HG03060 (cell line): ENCODE measurements around the gene AP1G1.
"Not testable (repeated sequence)": the region's sequence is repeated elsewhere in the genome, so short reads cannot be mapped to it uniquely, and the experiment has no call there.

Experiments
- ATAC-seq: cut with Tn5 transposase; IDR thresholded peaks from one replicate; pipeline ENCODE4 v1.9.1; 2021; ENCODE audit warnings: low read depth, moderate number of reproducible peaks; ENCODE audit not compliant: unreplicated experiment

Gene AP1G1

GRCh38 chr16:71808593-71809459 is at the start of gene AP1G1:
Gene AP1G1, minus strand, starts transcription at chr16:71808834. Its CDS starts 19,355 bp downstream, at chr16:71789479.
- ATAC-seq: peak; percentile 77

DNA sequence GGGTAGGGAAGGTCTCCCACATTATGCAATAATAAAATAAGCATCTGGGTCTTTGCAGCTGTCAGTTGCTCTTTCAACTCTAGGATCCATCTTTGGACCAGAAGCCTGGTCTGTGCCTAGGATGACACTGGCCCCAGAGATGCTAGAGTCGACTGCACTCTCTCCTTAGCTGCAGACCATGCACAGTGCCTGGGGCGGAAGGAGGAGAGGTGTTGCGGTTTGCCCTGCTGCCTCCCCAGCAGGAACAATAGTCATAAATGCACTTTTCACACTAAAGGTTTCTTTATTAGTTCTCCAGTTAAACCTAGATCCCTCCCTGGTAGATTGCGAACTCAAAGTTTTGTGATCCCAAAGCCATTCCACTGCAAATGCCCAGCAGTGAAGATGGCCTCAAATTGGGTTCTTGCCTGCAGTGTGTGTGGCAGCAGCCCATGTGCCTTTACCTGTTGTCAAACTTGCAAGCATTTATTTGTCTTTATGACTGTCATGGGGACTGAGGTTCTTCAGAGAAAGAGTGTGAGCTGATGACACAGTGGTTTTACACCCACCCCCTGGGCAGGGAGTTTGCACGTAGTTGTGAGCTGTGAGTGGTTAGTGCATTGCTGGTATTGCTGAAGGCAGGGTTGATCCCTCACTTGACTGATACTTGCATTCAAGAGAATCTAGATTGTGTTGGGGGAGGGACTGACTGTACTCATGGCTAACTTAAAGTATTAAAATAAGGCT is 47.5 kb upstream of the AP1G1 start:
- no peak for ATAC-seq

DNA sequence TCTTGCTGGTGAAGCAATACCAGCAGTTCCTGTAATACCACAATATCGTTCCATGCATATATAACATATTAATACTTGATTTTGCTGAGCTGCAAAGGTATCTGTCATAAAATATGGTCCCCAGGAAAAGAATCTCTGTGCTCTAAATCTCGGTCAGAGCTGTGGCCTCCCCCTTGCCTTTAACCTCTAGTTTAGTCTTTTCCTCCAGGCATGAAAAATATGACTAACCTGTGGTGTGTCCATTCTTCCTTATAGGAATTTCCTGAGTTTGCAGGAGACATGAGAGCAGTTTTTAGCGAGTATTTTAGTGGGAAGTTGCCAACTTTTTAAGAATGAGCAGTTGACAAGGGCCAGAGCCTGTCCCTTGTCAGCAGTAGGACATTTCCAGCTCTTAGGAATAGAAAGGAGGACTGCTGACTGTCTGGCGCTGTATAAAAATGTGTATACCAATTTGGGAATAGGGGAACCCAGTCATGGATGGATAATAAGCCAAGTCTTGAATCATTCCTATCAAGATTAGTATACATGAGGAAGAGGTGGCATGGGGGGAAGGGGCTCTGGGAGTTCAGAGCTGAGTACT is 45.8 kb upstream of the AP1G1 start:
- ATAC-seq: no peak

DNA sequence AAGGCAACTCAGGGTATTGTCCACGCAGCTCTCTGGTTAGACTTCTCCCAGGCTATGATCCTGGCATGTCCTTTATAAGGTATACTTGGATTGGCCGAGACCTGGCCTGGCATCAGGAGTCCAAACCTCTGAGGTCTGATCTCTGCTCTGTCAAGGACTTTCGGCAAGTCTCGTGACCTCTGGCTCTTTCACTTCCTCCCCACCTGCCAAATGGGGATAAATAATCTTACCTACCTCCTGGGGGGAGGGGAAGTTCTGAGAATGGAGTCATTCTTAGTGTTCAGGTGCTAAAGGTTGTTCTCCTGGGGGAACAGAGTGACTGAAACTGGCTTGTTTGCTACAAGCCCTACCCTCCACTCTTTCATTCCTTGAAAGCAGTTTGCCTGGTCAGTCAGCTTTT is 44.8 kb upstream of the AP1G1 start:
- no peak for ATAC-seq

- ATAC-seq: no peak
Measured at GRCh38 chr16:71852561-71852960, 43.9 kb upstream of the AP1G1 start.

- ATAC-seq: no peak
Measured at GRCh38 chr16:71852158-71852557, 43.5 kb upstream of the AP1G1 start.

DNA sequence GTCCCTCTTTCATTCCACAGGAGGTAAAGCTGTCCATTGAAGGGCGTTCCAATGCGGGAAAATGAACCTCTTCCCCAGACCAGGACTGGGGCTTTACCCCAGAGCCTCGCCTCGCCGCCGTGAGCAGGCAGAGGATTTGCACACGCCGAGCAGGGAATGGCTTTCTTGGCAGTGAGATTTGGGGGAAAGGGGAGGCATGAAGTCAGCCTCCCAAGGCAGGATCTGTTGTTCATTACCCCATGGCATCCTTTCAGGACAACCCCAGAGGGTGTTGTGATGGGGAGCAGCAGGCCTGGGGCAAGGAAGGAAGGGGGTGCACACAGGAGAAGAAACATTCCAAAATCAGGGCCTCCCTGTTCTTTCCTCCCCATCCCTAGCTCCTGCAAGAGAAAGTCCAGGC is 43.1 kb upstream of the AP1G1 start:
- ATAC-seq: no peak

DNA sequence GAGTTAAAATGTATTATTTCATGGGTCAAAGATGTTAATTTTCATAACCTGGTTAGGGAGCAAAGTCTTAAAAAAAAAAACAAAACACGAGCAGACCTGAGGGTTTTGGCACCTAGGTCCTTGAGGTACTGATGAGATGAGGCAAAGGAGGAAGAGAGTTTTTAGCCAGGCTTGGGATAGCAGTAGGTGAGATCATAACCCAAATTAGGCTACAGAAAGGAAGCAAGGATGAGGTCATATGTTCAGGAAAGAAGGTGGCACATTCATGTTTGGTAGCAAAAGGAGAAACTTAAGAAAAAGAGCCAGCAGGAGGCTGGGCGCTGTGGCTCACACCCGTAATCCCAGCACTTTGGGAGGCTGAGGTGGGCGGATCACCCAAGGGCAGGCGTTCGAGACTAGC is 40.0 kb upstream of the AP1G1 start:
- ATAC-seq: no peak

DNA sequence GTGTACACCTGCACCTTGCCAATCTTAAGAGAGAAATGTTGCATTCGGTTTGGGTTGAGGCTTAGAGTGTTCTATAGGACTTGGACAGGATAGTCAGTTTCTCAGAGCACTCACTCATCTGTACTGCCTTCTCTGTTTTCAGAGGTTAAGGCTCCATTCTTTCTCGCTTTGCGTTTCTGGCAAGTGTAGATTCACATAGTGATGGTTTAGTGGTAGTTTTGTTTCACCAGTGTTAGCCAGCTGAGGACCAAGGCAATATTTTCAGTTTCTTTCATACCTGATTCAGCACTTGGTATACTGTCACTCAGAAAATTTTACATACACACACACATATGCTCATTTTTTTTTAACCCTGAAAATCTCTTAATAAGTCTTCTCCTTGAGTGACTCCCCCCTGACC is 38.5 kb upstream of the AP1G1 start:
- ATAC-seq: no peak

- ATAC-seq: no peak
Measured at GRCh38 chr16:71846431-71846830, 37.8 kb upstream of the AP1G1 start.

GRCh38 chr16:71845639-71846430 is 37.2 kb upstream of the AP1G1 start, which contains the start of gene ATXN1L:
Gene ATXN1L, plus strand, starts transcription at chr16:71845976. Its CDS starts 3,765 bp downstream, at chr16:71849741.
- ATAC-seq: peak; percentile 63

GRCh38 chr16:71843572-71843971 is 34.9 kb upstream of the AP1G1 start:
- ATAC-seq: no peak

DNA sequence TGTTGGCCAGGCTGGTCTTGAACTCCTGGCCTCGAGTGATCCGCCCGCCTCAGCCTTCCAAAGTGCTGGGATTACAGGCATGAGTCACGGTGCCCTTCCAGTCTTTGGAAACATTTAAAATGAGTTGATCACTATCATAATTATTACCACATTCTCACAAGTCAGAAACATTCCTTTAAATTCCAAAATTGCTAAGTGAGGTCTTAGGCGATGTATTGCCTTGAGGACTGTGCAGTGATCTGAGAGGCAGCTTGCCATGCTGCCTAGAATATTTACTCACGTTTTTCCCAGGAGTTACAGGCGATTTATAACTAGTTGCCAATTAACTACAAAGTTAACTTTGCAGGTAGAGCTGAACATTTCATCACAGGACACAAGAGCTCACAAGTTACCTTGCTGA is 31.4 kb upstream of the AP1G1 start:
- ATAC-seq: no peak

GRCh38 chr16:71837150-71837549 is 28.5 kb upstream of the AP1G1 start:
- ATAC-seq: no peak

- ATAC-seq: no peak
Measured at GRCh38 chr16:71834291-71834690, 25.7 kb upstream of the AP1G1 start.

DNA sequence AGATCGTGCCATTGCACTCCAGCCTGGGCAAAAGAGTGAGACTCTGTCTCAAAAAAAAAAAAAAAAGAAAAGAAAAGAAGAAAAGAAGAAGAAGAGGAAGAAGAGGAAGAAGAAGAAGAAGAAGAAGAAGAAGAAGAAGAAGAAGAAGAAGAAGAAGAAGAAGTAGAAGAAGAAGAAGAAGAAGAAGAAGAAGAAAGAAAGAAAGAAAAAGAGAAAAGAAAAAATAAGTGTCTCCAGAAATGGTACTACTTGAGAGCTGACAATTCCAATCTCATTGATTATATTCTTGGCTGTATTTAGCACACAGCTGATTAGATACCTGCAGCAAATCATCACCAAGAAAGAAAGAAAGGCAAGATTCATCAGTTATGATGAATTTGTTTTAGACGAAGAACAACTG is 23.5 kb upstream of the AP1G1 start:
- not testable (repeated sequence) for ATAC-seq

GRCh38 chr16:71831698-71832097 is 23.1 kb upstream of the AP1G1 start:
- not testable (repeated sequence) for ATAC-seq

DNA sequence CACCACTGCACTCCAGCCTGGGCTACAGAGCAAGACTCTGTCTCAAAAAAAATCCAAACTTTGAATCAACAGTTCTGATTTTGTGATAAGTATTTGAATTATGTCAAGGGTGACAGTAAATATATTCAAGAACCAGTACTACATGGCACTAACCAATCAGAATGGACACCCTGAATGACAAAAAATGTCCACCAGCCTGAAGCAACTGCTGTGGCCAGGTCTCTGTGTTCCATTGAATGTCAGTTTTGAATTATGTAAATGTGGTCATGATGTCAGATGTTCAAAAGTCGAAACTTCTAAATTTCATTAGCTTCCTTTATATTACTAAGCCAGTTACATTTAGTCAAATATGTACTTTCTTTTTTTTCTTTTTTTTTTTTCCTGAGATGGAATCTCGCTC is 21.7 kb upstream of the AP1G1 start:
- no peak for ATAC-seq

DNA sequence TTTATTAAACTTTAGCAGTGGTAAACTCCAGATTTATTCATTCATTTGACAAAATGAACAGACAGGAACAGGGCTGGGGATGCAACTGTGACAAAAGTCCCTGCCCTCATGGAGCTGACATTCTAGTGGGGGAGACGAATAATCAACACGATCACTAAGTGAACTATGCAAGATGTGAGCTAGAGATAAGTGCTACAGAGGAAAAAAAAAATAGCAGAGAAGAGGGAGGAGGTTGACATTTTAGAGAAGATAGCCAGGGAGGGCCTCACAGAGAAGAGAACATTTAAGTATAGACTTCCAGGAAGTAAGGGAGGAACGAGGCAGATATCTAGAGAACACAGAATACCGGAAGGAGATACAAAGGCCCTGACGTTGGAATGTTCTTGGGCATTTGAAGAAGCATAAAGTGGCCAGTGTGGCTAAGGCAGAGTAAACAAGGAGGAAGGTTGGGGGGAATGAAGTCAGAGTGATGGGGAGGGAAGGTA is 17.9 kb upstream of the AP1G1 start:
- ATAC-seq: no peak

GRCh38 chr16:71817155-71817500 is 8.5 kb upstream of the AP1G1 start:
- not testable (repeated sequence) for ATAC-seq
